MCF 10A (cell line): Measurements from ENCODE around the gene HNRNPA1L2. TPM values are rescaled to one million over a fixed set of nuclear protein-coding genes. Genes with fewer than 3 reads are reported as not detected.
A peak's percentile ranks its signal among the peaks of the same experiment; 100 is the strongest.
"Not testable (repeated sequence)": the region's sequence is repeated elsewhere in the genome, so short reads cannot be mapped to it uniquely, and the experiment has no call there.

Experiments
- Bru-seq: library from RNA; stranded (reverse); fragments of 400-500 nt; gene quantifications from one replicate; lab custom pipeline; 2021; lab: Mats Ljungman, UMichigan
- BruChase-seq, 2 experiments: library from RNA; stranded (reverse); fragments of 400-500 nt; gene quantifications; one replicate each; lab custom pipeline; 2021; lab: Mats Ljungman, UMichigan
- BruUV-seq: library from RNA; stranded (reverse); fragments of 400-500 nt; replicated peaks from 2 replicates; lab custom pipeline; 2021; lab: Mats Ljungman, UMichigan
- CTCF ChIA-PET: fragments of 300-600 bp; sonication (Branson Sonifier 250); formaldehyde crosslinking; extraction: SDS; loops from one replicate; lab custom pipeline; 2021; ENCODE audit warnings: antibody characterized with exemption, inconsistent platforms; lab: Yijun Ruan, JAX
- POLR2A ChIA-PET: fragments of 300-600, 350-650 bp; sonication (Branson Sonifier 250); formaldehyde crosslinking; extraction: SDS; loops from one replicate; lab custom pipeline; 2020; ENCODE audit warnings: antibody characterized with exemption, inconsistent platforms; lab: Yijun Ruan, JAX
- DNase-seq: peaks from one replicate; pipeline ENCODE4 v3.0.0-alpha.2; 2018; ENCODE audit not compliant: unreplicated experiment
- H3K27ac Mint-ChIP-seq: one replicate; pipeline ENCODE4 v1.8.0; 2022; ENCODE audit warnings: mild to moderate bottlenecking, low read depth, mixed read lengths; ENCODE audit not compliant: unreplicated experiment
- H3K27me3 Mint-ChIP-seq: one replicate; pipeline ENCODE4 v1.8.0; 2022; ENCODE audit warnings: mixed read lengths; ENCODE audit not compliant: insufficient read depth, unreplicated experiment
- H3K36me3 Mint-ChIP-seq: one replicate; pipeline ENCODE4 v1.8.0; 2022; ENCODE audit warnings: mild to moderate bottlenecking, moderate library complexity, mixed read lengths; ENCODE audit not compliant: insufficient read depth, unreplicated experiment
- H3K4me1 Mint-ChIP-seq: one replicate; pipeline ENCODE4 v1.8.0; 2022; ENCODE audit warnings: mixed read lengths; ENCODE audit not compliant: insufficient read depth, unreplicated experiment
- H3K4me3 Mint-ChIP-seq: one replicate; pipeline ENCODE4 v1.8.0; 2022; ENCODE audit warnings: mild to moderate bottlenecking, moderate library complexity, mixed read lengths; ENCODE audit not compliant: unreplicated experiment
- H3K9me3 Mint-ChIP-seq: one replicate; pipeline ENCODE4 v1.8.0; 2022; ENCODE audit warnings: mixed read lengths; ENCODE audit not compliant: unreplicated experiment
- CTCF ChIP-seq: fragments of 200-600 bp; IDR thresholded peaks from one replicate; pipeline ENCODE4 v1.8.0; 2022; ENCODE audit warnings: antibody characterized with exemption, mild to moderate bottlenecking; ENCODE audit not compliant: unreplicated experiment
- intact Hi-C: fragments of 100-400 bp; cut with micrococcal nuclease; formaldehyde crosslinking; loops from 2 replicates; pipeline ENCODE4 v1.14.1; 2022
- long read RNA-seq: library from polyadenylated mRNA; stranded (forward); transcript quantifications from one replicate; pipeline ENCODE4 v2.0.0, GENCODE V29; 2022
- total RNA-seq: library from RNA; stranded (reverse); gene quantifications from 2 replicates; pipeline ENCODE4 v1.2.3, GENCODE V29; 2022

HNRNPA1L2 gene
- total RNA-seq (10.1 and 11.5 TPM in 2 replicates), Bru-seq, nascent RNA (percentile 89 among the genes with signal in this experiment), BruChase-seq, experiment 1, labeled RNA remaining after a 6-hour chase (percentile 91 among the genes with signal in this experiment), BruChase-seq, experiment 2, labeled RNA remaining after a 2-hour chase (percentile 96 among the genes with signal in this experiment)
- long read RNA-seq, partial matches to known transcripts = 0 of 1 reads
- long read RNA-seq, other reads (novel, unspliced or antisense) = 0 of 1 reads

- TF ChIP-seq CTCF = no peak
- DNase-seq = no peak
- intact Hi-C loops = no loop called here
- no TSS peak for BruUV-seq
- no peak within 1 kb of the TSS for H3K4me3 Mint-ChIP-seq
- ChIA-PET CTCF (no interaction called here), POLR2A (interaction anchor here (0.7 kb wide), 1 partner anchor 548 kb away, joined by 3 read pairs; no protein-coding TSS in a partner anchor)
- H3K9me3 Mint-ChIP-seq = no peaks in the 10 kb centered on the region
- peaks cover 32% of the 10 kb centered on the region for H3K36me3 Mint-ChIP-seq
- H3K27me3 Mint-ChIP-seq = no peaks in the 10 kb centered on the region
- peaks cover 7% of the 10 kb centered on the region for H3K4me1 Mint-ChIP-seq
- no peak within 1 kb of the TSS for H3K27ac Mint-ChIP-seq
Measured at GRCh38 chr13:52642131-52642530, at the start of gene HNRNPA1L2. Gene HNRNPA1L2, plus strand, starts transcription at chr13:52642431. Its CDS starts 62 bp downstream, at chr13:52642493.

DNA sequence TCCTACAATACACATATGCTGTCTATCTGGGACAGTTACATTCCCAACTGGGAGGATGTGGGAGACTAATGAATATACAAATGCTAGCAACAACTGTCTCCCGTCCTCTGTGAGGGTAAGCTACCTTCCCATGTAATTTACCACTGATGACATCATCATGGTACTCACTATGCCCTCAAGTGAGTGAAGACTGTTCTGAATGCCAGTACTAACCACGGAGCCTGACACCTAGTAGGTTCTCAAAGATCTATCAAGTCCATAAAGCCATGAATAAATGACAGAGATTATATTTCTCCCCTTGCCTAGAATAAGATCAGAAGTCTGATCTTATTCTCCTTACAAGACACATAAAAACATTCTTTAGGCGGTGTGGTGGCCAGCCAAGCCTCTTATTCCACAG, 49.1 kb upstream of the HNRNPA1L2 start:
- H3K9me3 Mint-ChIP-seq, POLR2A ChIA-PET, H3K36me3 Mint-ChIP-seq, H3K27me3 Mint-ChIP-seq, DNase-seq, BruUV-seq, intact Hi-C loops, H3K4me1 Mint-ChIP-seq, H3K27ac Mint-ChIP-seq, H3K4me3 Mint-ChIP-seq, CTCF ChIA-PET: not testable (repeated sequence)

DNA sequence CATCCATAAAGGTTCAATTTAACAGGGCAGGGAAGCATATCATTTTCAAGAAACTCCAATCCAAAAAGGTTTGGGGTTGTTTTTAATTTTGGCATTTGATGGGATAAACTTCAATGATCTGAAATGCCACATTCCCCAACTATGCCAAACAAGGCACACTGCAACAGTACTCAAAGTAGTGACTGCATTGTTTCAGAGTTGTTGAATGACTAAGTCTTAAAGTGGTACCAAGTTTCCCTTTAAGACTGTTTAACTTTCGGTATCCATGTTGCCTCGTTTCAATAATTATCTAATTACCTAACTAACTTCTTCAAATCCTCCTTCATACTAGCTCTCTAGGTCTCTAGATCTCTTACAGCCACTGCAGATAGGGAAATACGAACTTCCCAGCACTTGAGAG, 48.4 kb upstream of the HNRNPA1L2 start:
- intact Hi-C loops, H3K4me3 Mint-ChIP-seq, CTCF ChIA-PET, H3K27ac Mint-ChIP-seq, BruUV-seq, H3K9me3 Mint-ChIP-seq, POLR2A ChIA-PET, DNase-seq, H3K27me3 Mint-ChIP-seq, H3K4me1 Mint-ChIP-seq, H3K36me3 Mint-ChIP-seq: not testable (repeated sequence)

DNA sequence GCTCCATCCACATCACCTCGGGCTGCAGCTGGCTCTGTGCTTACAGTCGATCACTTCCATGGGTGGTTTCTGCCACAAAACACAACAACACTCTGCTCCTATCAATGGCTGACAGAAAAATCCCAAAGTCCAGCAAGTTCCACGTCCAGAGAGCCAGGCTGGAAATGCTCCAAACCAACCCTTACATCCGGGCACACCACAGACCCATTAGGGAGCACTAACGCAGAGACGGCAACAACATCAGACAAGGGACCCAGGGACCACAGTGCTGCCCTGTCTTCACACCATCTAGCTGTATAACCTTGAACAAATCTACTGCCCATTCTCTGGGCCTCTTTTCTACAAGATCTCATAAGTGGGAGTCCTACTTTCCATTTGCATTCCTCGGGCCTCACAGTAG, 47.9 kb upstream of the HNRNPA1L2 start:
- H3K27me3 Mint-ChIP-seq, CTCF ChIA-PET, DNase-seq, H3K27ac Mint-ChIP-seq, H3K4me1 Mint-ChIP-seq, intact Hi-C loops, H3K36me3 Mint-ChIP-seq, BruUV-seq, POLR2A ChIA-PET, H3K4me3 Mint-ChIP-seq, H3K9me3 Mint-ChIP-seq: not testable (repeated sequence)

- Mint-ChIP-seq H3K27ac (no peak overlapping the region), H3K9me3 (no peaks in the 10 kb centered on the region), H3K4me3 (no peak overlapping the region), H3K36me3 (no peaks in the 10 kb centered on the region), H3K4me1 (peaks cover 15% of the 10 kb centered on the region), H3K27me3 (no peaks in the 10 kb centered on the region)
- intact Hi-C loops = no loop called here
- DNase-seq = no peak
- ChIA-PET CTCF (interaction anchor here (0.6 to 1.1 kb wide), 6 partner anchors 19 to 370 kb away, joined by 3 to 4 read pairs (median 3); partner anchors contain the start of gene SUGT1), POLR2A (interaction anchor here (0.6 to 3.4 kb wide), 4 partner anchors 19 to 55 kb away, joined by 3 to 36 read pairs (median 4); partner anchors contain the start of gene SUGT1)
- no peak for TF ChIP-seq CTCF
- BruUV-seq = no TSS peak
Measured at GRCh38 chr13:52597676-52598075, 44.6 kb upstream of the HNRNPA1L2 start.
